Adrenal gland (tissue), 5 donors: Measurements from ENCODE around the gene GMCL1.

Experiments
- POLR2A ChIP-seq, 2 donors: fragments of 450-650 bp; IDR thresholded peaks; one replicate each; pipeline ENCODE4 v1.6.1; 2017; ENCODE audit warnings: antibody characterized with exemption in 2 of 2, mild to moderate bottlenecking in 2 of 2, moderate library complexity in 1 of 2
- TF ChIP-seq, protein P1 (sequence below), 6 experiments: fragments of 450-650 bp in 4 of 6; fragments of 200-600 bp in 2 of 6; sonication (generic) in 1 of 6; IDR thresholded peaks; 1 replicate in 5 of 6; 2 replicates in 1 of 6; pipeline versions ENCODE4 v1.5.1 to v1.8.0; 2016 to 2021; ENCODE audit warnings: antibody characterized with exemption in 6 of 6, mild to moderate bottlenecking in 2 of 6, moderate library complexity in 1 of 6
- donor health status: DM: no; HTN: no; CAD: no.

DNA sequence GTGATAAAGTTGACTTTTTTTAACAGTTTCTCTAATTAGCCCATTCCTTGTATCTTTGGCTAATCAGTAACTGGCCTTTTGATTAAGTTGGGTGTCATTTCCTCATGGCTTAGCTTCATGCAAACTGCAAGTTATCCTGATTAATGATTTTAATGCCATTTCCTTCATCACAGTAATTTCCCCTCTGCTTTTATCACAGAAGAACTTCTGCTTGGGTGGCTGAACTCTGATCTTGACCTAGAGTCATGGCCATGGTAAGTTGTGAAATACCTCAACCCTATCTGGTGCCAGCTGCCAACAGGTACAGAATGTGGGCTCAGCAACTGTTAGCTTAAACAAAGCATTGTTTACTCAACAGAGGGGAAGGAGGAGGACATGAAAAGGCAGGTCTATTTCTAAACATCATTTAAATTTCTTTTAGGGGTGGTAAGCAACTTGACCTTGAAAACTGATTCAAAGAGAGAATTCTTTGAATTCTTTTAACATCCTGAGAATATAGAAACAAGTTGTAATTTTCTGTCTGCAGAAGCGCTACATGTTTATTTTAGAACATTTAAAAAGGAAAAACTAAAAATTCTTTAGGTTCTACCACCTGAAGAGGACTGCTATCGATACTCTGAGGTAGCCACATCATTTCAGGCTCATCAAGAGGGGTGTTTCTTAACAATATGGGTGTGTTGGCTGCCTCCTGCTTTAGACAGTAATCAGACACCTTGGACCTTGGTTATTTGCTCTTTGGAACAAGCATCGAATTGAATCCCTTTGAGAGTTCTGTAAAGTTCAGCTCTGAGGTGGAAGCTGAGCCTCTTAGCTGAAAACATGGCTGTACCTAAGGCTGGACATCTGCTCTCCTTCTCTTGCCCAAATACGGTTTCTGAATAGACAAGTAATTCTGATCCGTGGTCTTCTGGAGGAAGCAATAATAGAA is 47.9 kb upstream of the GMCL1 start:
- TF ChIP-seq, protein P1, sequence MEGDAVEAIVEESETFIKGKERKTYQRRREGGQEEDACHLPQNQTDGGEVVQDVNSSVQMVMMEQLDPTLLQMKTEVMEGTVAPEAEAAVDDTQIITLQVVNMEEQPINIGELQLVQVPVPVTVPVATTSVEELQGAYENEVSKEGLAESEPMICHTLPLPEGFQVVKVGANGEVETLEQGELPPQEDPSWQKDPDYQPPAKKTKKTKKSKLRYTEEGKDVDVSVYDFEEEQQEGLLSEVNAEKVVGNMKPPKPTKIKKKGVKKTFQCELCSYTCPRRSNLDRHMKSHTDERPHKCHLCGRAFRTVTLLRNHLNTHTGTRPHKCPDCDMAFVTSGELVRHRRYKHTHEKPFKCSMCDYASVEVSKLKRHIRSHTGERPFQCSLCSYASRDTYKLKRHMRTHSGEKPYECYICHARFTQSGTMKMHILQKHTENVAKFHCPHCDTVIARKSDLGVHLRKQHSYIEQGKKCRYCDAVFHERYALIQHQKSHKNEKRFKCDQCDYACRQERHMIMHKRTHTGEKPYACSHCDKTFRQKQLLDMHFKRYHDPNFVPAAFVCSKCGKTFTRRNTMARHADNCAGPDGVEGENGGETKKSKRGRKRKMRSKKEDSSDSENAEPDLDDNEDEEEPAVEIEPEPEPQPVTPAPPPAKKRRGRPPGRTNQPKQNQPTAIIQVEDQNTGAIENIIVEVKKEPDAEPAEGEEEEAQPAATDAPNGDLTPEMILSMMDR (IDR thresholded peaks at IDR 0.05): no peak
- TF ChIP-seq POLR2A (IDR thresholded peaks at IDR 0.05): no peak
